Suppressor macrophage (primary cell): ENCODE measurements around the gene MRM3.
"Not testable (repeated sequence)": the region's sequence is repeated elsewhere in the genome, so short reads cannot be mapped to it uniquely, and the experiment has no call there.

Experiments used
- DNase-seq, 4 experiments: peaks; one replicate each; pipeline ENCODE4 v3.0.0-alpha.2; 2020 to 2022

MRM3 gene

GRCh38 chr17:828761-829160 is 46.6 kb downstream of the MRM3 start:
- no peak for DNase-seq

- not testable (repeated sequence) for DNase-seq
These were observed 47.5 kb downstream of the MRM3 start for GRCh38 chr17:829614-830013.

- no peak for DNase-seq
These were observed 48.2 kb downstream of the MRM3 start for GRCh38 chr17:830381-830780.

- no peak for DNase-seq
These were observed 48.8 kb downstream of the MRM3 start for GRCh38 chr17:830950-831349.

- no peak for DNase-seq
These were observed 52.0 kb downstream of the MRM3 start for GRCh38 chr17:834136-834535.

GRCh38 chr17:835263-835662 is 53.1 kb downstream of the MRM3 start:
- no peak for DNase-seq

GRCh38 chr17:835721-836120 is 53.6 kb downstream of the MRM3 start:
- DNase-seq: not testable (repeated sequence)

GRCh38 chr17:836151-836550 is 54.0 kb downstream of the MRM3 start:
- DNase-seq: no peak

- no peak for DNase-seq
These were observed 56.3 kb downstream of the MRM3 start for GRCh38 chr17:838486-838885.

- no peak for DNase-seq
These were observed 59.2 kb downstream of the MRM3 start for GRCh38 chr17:841313-841712.
